ENCODE data around the gene SH3BP5. TPM values are rescaled to one million over a fixed set of nuclear protein-coding genes. Genes with fewer than 3 reads are reported as not detected.

Gene SH3BP5, protein sequence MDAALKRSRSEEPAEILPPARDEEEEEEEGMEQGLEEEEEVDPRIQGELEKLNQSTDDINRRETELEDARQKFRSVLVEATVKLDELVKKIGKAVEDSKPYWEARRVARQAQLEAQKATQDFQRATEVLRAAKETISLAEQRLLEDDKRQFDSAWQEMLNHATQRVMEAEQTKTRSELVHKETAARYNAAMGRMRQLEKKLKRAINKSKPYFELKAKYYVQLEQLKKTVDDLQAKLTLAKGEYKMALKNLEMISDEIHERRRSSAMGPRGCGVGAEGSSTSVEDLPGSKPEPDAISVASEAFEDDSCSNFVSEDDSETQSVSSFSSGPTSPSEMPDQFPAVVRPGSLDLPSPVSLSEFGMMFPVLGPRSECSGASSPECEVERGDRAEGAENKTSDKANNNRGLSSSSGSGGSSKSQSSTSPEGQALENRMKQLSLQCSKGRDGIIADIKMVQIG
- total RNA-seq, result 61.1 TPM

DNA sequence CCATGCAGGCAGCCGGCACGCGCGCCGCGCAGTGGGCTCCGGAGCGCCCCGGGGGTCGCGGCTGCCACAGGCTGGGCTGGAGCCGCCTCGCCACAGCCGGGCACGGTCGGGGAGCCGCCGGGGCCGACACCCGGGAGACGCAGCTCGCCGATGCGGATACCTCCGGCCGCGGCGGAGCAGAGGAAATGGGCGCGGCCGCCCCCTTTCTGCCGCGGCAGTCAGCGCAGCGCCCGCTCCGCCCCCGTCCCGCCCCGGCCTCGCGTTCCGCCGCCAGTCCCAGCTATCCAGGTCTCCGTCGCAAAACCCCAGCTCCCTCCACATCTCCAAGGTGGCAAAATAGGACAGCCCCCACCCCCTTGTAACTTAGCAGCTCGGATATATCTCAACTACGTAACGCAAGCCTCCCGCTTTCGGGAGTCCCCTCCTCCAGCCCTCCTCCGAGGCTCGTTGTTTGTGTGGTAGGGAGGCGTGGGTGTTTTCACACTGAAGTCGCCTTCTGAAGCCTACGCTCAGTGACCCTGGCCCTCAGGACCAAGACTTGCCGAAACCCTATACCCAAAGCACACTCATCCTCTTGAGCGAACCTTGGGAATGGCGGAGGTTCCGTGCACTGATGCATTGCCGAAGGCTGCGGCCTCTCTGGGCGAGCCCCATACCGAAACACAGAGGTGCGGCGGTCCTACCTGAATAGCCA lies at the start of gene SH3BP5:
Gene SH3BP5 (minus strand): TSS at position 182 of the 694 bp plus-strand sequence. CDS start 178 bp downstream, at position 4.

DNA sequence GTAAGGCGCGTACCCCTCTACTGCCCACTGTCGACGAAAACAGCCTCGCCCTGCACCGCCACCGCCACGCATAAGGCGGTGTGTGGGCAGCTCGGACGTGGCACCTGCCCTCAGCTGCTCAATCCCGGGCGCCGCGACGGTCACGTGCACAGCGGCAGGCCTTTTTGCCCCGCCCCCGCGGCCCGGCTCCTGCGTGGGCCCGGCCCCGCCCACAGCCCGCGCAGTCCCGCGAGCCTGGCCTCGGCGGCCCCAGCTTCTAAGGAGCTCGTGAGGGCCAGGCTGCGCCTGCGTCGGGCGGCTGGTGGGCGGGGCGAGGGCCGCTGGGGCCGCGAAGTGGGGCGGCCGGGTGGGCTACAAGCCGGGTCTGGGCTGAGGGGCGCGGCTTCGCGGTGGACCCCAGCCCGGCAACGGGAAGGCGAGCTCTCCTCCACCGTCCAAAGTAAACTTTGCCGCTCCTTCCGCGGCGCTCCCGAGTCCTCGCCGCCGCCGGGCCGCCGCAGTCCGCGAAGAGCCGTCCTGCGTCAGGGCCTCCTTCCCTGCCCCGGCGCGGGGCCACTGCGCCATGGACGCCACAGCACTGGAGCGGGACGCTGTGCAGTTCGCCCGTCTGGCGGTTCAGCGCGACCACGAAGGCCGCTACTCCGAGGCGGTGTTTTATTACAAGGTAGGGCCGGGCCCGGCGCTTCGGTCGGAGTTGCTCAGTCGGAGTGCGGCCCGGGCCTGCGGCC lies 126.3 kb downstream of the SH3BP5 start, which contains the start of gene CAPN7:
Gene CAPN7 (plus strand): TSS at position 313 of the 728 bp plus-strand sequence. CDS start 250 bp downstream, at position 563.

Small RNAs within 50 kb of the gene (small RNA-seq; reads per million reads assigned to genes)
- gene HMGN2P7 (ENCODE audit: low replicate concordance), result not detected
- not detected for gene RNU6-454P (ENCODE audit: low replicate concordance)

Other genes with a start within 250 kb of the SH3BP5 start
- gene RBSN, start 233.4 kb downstream of the SH3BP5 start, total RNA-seq, result 28.6 TPM
- gene CAPN7, start 126.3 kb downstream of the SH3BP5 start, total RNA-seq, result 64.1 TPM
- gene METTL6, start 95.0 kb upstream of the SH3BP5 start, total RNA-seq, result 35.4 TPM
- gene EAF1, start 95.0 kb upstream of the SH3BP5 start, total RNA-seq, result 17.3 TPM
- gene COLQ, start 189.1 kb upstream of the SH3BP5 start, total RNA-seq, result 10.6 TPM